Measurements from ENCODE around the gene TK1.

DNA sequence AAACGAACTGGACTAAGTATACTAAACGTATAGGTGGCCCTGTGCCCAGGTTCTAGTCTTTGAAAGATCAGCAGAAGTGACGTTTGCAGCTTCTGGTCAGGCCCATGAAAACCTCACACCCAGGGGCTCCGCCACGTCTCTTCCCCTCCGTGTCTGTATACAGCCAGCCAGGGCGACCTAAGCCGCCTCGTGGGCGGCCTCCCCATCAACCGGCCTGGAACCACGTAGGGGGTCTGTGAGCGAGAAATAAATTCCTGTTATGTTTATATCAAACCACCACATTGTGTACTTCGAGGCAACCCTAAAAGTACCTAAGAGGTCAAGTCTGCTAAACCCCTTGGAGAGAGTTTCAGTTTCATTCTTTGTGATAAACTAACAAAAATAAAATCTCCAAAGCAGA is 6.8 kb downstream of the TK1 start:
- no peak for TF ChIP-seq CTCF (conservative IDR thresholded peaks at IDR 0.05; ENCODE audit: low read depth, low read length)
- TF ChIP-seq EZH2 (IDR thresholded peaks at IDR 0.05; ENCODE audit: borderline replicate concordance, low read depth, low read length, poor library complexity, severe bottlenecking) = no peak

Data from A673 (cell line).